Hematopoietic multipotent progenitor cell treated with erythropoietin and hydrocortisone succinate and interleukin-3 and kit ligand, for 6 days (in vitro differentiated cells): ENCODE data around the gene CMTM6.
"Not testable (repeated sequence)": the region's sequence is repeated elsewhere in the genome, so short reads cannot be mapped to it uniquely, and the experiment has no call there.

ENCODE experiments used
- DNase-seq: peaks from one replicate; pipeline ENCODE4 v3.0.0-alpha.2; 2015

CMTM6 gene

GRCh38 chr3:32440611-32441350 is 61.9 kb downstream of the CMTM6 start:
- DNase-seq: no peak

GRCh38 chr3:32439421-32439820 is 63.2 kb downstream of the CMTM6 start:
- DNase-seq: not testable (repeated sequence)

GRCh38 chr3:32438596-32439344 is 63.9 kb downstream of the CMTM6 start:
- DNase-seq: no peak

- no peak for DNase-seq
Measured at GRCh38 chr3:32437896-32438295, 64.8 kb downstream of the CMTM6 start.

GRCh38 chr3:32436816-32437189 is 65.8 kb downstream of the CMTM6 start:
- no peak for DNase-seq

- no peak for DNase-seq
Measured at GRCh38 chr3:32435911-32436815, 66.5 kb downstream of the CMTM6 start.

- DNase-seq: no peak
Measured at GRCh38 chr3:32434206-32434605, 68.4 kb downstream of the CMTM6 start.

GRCh38 chr3:32432711-32433530 is 69.7 kb downstream of the CMTM6 start:
- peak; percentile 50 for DNase-seq

GRCh38 chr3:32432045-32432710 is 70.5 kb downstream of the CMTM6 start:
- no peak for DNase-seq

GRCh38 chr3:32431481-32431880 is 71.2 kb downstream of the CMTM6 start:
- DNase-seq: no peak
